ENCODE data around the gene AJM1. TPM values are rescaled to one million over a fixed set of nuclear protein-coding genes. Genes with fewer than 3 reads are reported as not detected.
A peak's percentile ranks its signal among the peaks of the same experiment; 100 is the strongest.

AJM1 gene
- total RNA-seq, 4 donors from 2014 or later: 1.4 to 2.9 (median 1.6) TPM

DNA sequence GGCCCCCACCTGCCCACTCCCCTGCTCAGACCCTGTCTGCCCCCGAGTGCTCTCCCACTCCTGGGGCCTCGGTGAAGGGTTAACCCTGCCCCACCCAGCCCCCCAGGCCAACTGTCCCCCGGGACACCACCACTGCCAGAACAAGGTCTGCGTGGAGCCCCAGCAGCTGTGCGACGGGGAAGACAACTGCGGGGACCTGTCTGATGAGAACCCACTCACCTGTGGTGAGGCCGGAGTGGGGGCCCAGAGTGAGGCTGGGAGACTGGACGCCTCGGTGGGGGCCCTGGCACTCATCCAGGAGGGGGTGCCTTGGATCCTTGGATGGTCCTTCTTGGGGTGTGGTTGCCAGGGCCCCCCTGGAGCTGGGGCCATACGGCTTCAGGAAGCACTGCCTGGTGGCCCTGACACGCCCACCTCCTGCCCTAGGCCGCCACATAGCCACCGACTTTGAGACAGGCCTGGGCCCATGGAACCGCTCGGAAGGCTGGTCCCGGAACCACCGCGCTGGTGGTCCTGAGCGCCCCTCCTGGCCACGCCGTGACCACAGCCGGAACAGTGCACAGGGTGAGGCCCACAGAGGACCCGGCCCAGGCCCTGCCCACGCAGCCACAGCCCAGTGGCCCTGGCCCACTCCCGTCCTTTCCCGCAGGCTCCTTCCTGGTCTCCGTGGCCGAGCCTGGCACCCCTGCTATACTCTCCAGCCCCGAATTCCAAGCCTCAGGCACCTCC, 12.0 kb downstream of the AJM1 start:
- WGBS, 2 donors: 65 to 68% methylated on average over 12 to 23 of the region's 30 CpGs
- intact Hi-C loops (cut with DNase I; ENCODE audit: low total_unique reads): loop anchor here (10.0 kb wide), 1 partner anchor 91 kb away; the partner anchor contains the start of genes C8G and FBXW5
- H3K4me3 ChIP-seq (ENCODE audit: low read depth, poor library complexity, severe bottlenecking): no peak overlapping the region
- TF ChIP-seq, protein P1, sequence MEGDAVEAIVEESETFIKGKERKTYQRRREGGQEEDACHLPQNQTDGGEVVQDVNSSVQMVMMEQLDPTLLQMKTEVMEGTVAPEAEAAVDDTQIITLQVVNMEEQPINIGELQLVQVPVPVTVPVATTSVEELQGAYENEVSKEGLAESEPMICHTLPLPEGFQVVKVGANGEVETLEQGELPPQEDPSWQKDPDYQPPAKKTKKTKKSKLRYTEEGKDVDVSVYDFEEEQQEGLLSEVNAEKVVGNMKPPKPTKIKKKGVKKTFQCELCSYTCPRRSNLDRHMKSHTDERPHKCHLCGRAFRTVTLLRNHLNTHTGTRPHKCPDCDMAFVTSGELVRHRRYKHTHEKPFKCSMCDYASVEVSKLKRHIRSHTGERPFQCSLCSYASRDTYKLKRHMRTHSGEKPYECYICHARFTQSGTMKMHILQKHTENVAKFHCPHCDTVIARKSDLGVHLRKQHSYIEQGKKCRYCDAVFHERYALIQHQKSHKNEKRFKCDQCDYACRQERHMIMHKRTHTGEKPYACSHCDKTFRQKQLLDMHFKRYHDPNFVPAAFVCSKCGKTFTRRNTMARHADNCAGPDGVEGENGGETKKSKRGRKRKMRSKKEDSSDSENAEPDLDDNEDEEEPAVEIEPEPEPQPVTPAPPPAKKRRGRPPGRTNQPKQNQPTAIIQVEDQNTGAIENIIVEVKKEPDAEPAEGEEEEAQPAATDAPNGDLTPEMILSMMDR (IDR thresholded peaks at IDR 0.05): no peak
- TF ChIP-seq POLR2A (IDR thresholded peaks at IDR 0.05): no peak
- DNase-seq (ENCODE audit: low spot score in 2 of 2): no peak

DNA sequence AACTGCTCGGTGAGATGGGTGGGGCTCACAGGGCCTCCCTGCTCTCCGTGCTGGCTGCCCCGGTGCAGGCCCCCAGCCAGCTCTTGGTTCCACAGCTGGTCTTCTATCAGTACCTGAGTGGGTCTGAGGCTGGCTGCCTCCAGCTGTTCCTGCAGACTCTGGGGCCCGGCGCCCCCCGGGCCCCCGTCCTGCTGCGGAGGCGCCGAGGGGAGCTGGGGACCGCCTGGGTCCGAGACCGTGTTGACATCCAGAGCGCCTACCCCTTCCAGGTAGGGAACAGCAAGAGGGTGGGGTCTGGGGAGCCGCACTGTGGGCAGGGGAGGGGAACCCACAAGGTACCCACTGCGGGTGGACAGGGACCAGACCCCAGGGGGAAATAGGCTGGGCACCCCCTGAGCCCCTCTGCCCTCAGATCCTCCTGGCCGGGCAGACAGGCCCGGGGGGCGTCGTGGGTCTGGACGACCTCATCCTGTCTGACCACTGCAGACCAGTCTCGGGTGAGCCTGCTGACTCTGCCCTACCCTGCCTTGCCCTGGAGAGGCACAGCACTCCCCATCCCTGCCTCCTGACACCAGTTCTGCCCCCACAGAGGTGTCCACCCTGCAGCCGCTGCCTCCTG, 12.7 kb downstream of the AJM1 start:
- intact Hi-C loops (cut with DNase I; ENCODE audit: low total_unique reads): loop anchor here (10.0 kb wide), 1 partner anchor 90 kb away; the partner anchor contains the start of genes C8G and FBXW5
- TF ChIP-seq, protein P1 (IDR thresholded peaks at IDR 0.05): no peak
- TF ChIP-seq POLR2A (IDR thresholded peaks at IDR 0.05): no peak
- no peak overlapping the region for H3K4me3 ChIP-seq (ENCODE audit: low read depth, poor library complexity, severe bottlenecking)
- DNase-seq (ENCODE audit: low spot score in 2 of 2): no peak
- WGBS, 2 donors: 61 to 69% methylated on average over 16 to 22 of the region's 23 CpGs

DNA sequence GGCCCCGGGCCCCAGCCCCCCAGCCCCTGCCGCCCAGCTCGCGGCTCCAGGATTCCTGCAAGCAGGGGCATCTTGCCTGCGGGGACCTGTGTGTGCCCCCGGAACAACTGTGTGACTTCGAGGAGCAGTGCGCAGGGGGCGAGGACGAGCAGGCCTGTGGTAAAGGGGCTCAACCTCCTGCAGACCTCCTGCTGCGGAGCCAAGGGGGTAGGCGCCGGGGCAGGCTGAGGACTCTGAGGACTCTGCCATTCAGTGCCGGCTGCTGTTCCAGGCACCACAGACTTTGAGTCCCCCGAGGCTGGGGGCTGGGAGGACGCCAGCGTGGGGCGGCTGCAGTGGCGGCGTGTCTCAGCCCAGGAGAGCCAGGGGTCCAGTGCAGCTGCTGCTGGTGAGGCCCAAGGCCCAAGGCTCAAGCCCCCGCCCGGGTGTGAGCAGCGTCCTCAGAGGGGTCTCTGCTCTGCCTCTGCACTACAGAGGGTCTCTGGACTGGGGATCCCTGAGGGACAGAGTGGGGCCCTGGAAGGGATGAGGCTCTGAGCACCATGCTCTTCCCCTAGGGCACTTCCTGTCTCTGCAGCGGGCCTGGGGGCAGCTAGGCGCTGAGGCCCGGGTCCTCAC, 13.3 kb downstream of the AJM1 start:
- WGBS, 2 donors: 66 to 74% methylated on average over 13 to 18 of the region's 26 CpGs

DNA sequence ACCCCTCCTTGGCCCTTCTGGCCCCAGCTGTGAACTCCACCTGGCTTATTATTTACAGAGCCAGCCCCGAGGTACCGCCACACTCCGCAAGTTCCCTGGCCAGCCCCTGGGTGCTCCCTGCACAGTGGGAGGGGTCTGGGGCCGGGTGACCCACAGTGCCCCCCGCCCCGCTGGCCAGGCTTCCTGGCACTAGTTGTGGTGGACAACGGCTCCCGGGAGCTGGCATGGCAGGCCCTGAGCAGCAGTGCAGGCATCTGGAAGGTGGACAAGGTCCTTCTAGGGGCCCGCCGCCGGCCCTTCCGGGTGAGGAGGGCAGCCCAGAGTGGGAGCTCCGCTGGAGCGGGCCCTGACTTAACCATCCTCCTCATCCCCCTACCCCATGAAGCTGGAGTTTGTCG, 13.8 kb downstream of the AJM1 start:
- TF ChIP-seq, protein P1 (IDR thresholded peaks at IDR 0.05): no peak
- TF ChIP-seq POLR2A (IDR thresholded peaks at IDR 0.05): no peak
- no peak overlapping the region for H3K4me3 ChIP-seq (ENCODE audit: low read depth, poor library complexity, severe bottlenecking)
- intact Hi-C loops (cut with DNase I; ENCODE audit: low total_unique reads): loop anchor here (10.0 kb wide), 1 partner anchor 89 kb away; the partner anchor contains the start of genes C8G and FBXW5
- 68 to 89% methylated on average over 3 to 7 of the region's 15 CpGs for WGBS, 2 donors
- no peak for DNase-seq (ENCODE audit: low spot score in 2 of 2)

More for the DNA sequence above, 13.3 kb downstream of the AJM1 start:
- intact Hi-C loops (cut with DNase I; ENCODE audit: low total_unique reads): loop anchor here (10.0 kb wide), 1 partner anchor 89 kb away; the partner anchor contains the start of genes C8G and FBXW5
- H3K4me3 ChIP-seq (ENCODE audit: low read depth, poor library complexity, severe bottlenecking): no peak overlapping the region
- TF ChIP-seq, protein P1 (IDR thresholded peaks at IDR 0.05): no peak
- no peak for TF ChIP-seq POLR2A (IDR thresholded peaks at IDR 0.05)
- no peak for DNase-seq (ENCODE audit: low spot score in 2 of 2)

DNA sequence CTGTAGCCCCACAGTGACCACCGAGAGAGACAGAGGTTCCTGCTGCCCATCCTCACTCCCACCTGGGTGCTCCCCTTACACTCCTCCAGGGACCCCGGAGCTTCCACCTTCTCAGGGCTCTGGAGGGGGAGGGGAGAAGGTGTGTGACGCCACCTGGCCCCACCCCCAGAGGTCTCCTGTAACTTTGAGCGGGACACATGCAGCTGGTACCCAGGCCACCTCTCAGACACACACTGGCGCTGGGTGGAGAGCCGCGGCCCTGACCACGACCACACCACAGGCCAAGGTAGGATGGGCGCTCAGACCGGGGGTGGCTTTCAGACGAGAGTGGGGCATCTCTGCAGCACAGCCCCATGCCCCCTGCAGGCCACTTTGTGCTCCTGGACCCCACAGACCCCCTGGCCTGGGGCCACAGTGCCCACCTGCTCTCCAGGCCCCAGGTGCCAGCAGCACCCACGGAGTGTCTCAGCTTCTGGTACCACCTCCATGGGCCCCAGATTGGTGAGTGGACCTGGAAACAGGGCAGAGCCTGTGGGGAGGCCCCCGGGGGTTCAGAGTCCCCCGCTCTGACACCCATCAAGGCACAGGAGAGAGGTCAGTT, 14.4 kb downstream of the AJM1 start:
- DNase-seq (ENCODE audit: low spot score in 2 of 2): peak in 1 of 2 donors; percentile 12
- WGBS, 2 donors: 83% methylated on average over 13 to 14 of the region's 14 CpGs
- intact Hi-C loops (cut with DNase I; ENCODE audit: low total_unique reads): loop anchor here (10.0 kb wide), 1 partner anchor 88 kb away; the partner anchor contains the start of genes C8G and FBXW5
- no peak overlapping the region for H3K4me3 ChIP-seq (ENCODE audit: low read depth, poor library complexity, severe bottlenecking)
- no peak for TF ChIP-seq POLR2A (IDR thresholded peaks at IDR 0.05)
- TF ChIP-seq, protein P1 (IDR thresholded peaks at IDR 0.05): no peak
